Endodermal cell (in vitro differentiated cells): ENCODE data around the gene EEA1. TPM values are rescaled to one million over a fixed set of nuclear protein-coding genes. Genes with fewer than 3 reads are reported as not detected.

Experiments
- DNase-seq: peaks from one replicate; pipeline ENCODE4 v3.0.0-alpha.2; 2017
- H3K27ac ChIP-seq: 2 replicates; pipeline ENCODE4 v1.5.1; 2013; ENCODE audit warnings: mild to moderate bottlenecking, low read depth, low read length, moderate library complexity
- H3K27me3 ChIP-seq: 2 replicates; pipeline ENCODE4 v1.6.1; 2013; ENCODE audit warnings: mild to moderate bottlenecking, low read length, moderate library complexity; ENCODE audit not compliant: insufficient read depth, control insufficient read depth, poor library complexity, severe bottlenecking
- H3K36me3 ChIP-seq: 2 replicates; pipeline ENCODE4 v1.7.0; 2013; ENCODE audit warnings: mild to moderate bottlenecking, low read length, moderate library complexity; ENCODE audit not compliant: control insufficient read depth, insufficient read depth
- H3K4me1 ChIP-seq: one replicate; pipeline ENCODE4 v1.7.0; 2013; ENCODE audit warnings: low read length; ENCODE audit not compliant: control insufficient read depth, insufficient read depth
- H3K4me3 ChIP-seq: 2 replicates; pipeline ENCODE4 v1.5.1; 2013; ENCODE audit warnings: mild to moderate bottlenecking, low read length, moderate library complexity
- H3K9ac ChIP-seq: 2 replicates; pipeline ENCODE4 v1.6.1; 2013; ENCODE audit warnings: mild to moderate bottlenecking, low read length, moderate library complexity; ENCODE audit not compliant: poor library complexity, severe bottlenecking; ENCODE audit errors: extremely low read depth
- H3K9me3 ChIP-seq: 2 replicates; pipeline ENCODE4 v1.6.1; 2013; ENCODE audit warnings: mild to moderate bottlenecking, low read length, moderate library complexity; ENCODE audit not compliant: control insufficient read depth
- H3K27ac Mint-ChIP-seq: 2 replicates; pipeline ENCODE4 v1.8.0; 2020; ENCODE audit warnings: mixed read lengths
- H3K27me3 Mint-ChIP-seq: 2 replicates; pipeline ENCODE4 v1.8.0; 2021; ENCODE audit warnings: mild to moderate bottlenecking, mixed read lengths; ENCODE audit not compliant: insufficient read depth
- H3K36me3 Mint-ChIP-seq: 2 replicates; pipeline ENCODE4 v1.8.0; 2020; ENCODE audit warnings: low read depth, mixed read lengths
- H3K4me1 Mint-ChIP-seq: 2 replicates; pipeline ENCODE4 v1.8.0; 2020; ENCODE audit warnings: mixed read lengths
- H3K4me3 Mint-ChIP-seq: 2 replicates; pipeline ENCODE4 v1.8.0; 2020; ENCODE audit warnings: mild to moderate bottlenecking, moderate library complexity, mixed read lengths
- H3K9me3 Mint-ChIP-seq: 2 replicates; pipeline ENCODE4 v1.8.0; 2020; ENCODE audit warnings: mild to moderate bottlenecking, mixed read lengths
- WGBS, 2 experiments: methylation state at CpG; one replicate each; pipeline versions ENCODE4 v1.1.5 to v1.1.7; 2013; ENCODE audit warnings: missing lambda C conversion rate in 2 of 2, mixed read lengths in 1 of 2; ENCODE audit not compliant: insufficient coverage in 1 of 2, insufficient read length in 1 of 2; 5-methylcytosine and 5-hydroxymethylcytosine counted together
- total RNA-seq, 2 donors: library from RNA; stranded (reverse); fragmentation: NEBNext Ultra II Directional in 1 of 2; extraction: Animal tissue kit (Norgen Biotek cat#: 25700) in 1 of 2; gene quantifications; 2 replicates in 1 of 2; 3 replicates in 1 of 2; pipeline ENCODE4 v1.2.1, GENCODE V29; 2021
- TF ChIP-seq, protein P1 (sequence below): fragments of 200-600 bp; sonication (generic); conservative IDR thresholded peaks from 2 replicates; pipeline ENCODE4 v1.5.0; 2021; ENCODE audit warnings: antibody characterized with exemption, mild to moderate bottlenecking

Gene EEA1
- total RNA-seq, 2 donors from 2014 or later = 28.2 to 32.5 TPM

DNA sequence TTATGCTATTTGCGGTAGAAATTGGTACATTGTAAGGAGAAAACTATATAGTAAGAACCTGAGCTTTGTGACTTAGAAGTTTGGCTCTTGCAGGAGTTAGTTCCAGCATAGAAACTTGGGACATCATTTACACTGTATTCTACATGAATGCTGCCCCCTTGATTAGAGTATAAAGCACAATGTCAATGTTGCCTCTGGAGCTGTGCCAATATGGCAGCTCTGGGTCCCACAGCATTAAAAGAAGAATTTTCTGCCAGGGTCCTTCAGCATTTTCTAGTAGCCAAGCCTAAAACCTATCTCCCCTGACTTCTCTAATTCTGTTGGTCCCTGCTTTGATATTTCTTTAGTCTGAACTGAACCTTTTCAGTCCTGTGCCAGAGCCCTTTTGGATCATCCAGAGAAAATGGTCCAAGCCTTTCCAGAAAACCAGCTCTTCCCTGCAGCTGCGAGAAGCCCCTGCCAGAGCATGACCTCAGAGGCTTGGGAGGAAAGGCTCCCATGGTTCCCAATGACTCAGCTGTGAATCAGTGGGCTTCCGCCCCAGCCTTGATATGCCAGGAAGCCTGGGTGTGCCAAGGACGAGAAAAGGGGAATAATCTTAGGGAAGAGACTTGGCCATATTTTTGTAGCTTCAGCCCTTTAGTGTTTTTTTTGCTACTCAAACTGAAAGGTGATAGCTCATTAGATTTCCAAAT, 183.1 kb downstream of the EEA1 start:
- Mint-ChIP-seq H3K4me1 (no peaks in the 10 kb centered on the region), H3K27me3 (no peaks in the 10 kb centered on the region), H3K4me3 (no peak overlapping the region), H3K36me3 (no peaks in the 10 kb centered on the region), H3K9me3 (no peaks in the 10 kb centered on the region), H3K27ac (no peak overlapping the region)
- Histone ChIP-seq H3K4me3 (no peak overlapping the region), H3K36me3 (no peaks in the 10 kb centered on the region), H3K9me3 (no peaks in the 10 kb centered on the region), H3K27ac (no peak overlapping the region), H3K4me1 (no peaks in the 10 kb centered on the region), H3K9ac (no peak overlapping the region), H3K27me3 (no peaks in the 10 kb centered on the region)
- TF ChIP-seq, protein P1, sequence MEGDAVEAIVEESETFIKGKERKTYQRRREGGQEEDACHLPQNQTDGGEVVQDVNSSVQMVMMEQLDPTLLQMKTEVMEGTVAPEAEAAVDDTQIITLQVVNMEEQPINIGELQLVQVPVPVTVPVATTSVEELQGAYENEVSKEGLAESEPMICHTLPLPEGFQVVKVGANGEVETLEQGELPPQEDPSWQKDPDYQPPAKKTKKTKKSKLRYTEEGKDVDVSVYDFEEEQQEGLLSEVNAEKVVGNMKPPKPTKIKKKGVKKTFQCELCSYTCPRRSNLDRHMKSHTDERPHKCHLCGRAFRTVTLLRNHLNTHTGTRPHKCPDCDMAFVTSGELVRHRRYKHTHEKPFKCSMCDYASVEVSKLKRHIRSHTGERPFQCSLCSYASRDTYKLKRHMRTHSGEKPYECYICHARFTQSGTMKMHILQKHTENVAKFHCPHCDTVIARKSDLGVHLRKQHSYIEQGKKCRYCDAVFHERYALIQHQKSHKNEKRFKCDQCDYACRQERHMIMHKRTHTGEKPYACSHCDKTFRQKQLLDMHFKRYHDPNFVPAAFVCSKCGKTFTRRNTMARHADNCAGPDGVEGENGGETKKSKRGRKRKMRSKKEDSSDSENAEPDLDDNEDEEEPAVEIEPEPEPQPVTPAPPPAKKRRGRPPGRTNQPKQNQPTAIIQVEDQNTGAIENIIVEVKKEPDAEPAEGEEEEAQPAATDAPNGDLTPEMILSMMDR = no peak
- no peak for DNase-seq
- 94 to 96% methylated on average over 3 to 4 of the region's 4 CpGs for WGBS, 2 experiments

- H3K9ac ChIP-seq = no peak overlapping the region
- H3K4me3 ChIP-seq = no peak overlapping the region
- Mint-ChIP-seq H3K36me3 (no peaks in the 10 kb centered on the region), H3K9me3 (no peaks in the 10 kb centered on the region), H3K27ac (no peak overlapping the region), H3K4me3 (no peak overlapping the region), H3K27me3 (no peaks in the 10 kb centered on the region), H3K4me1 (no peaks in the 10 kb centered on the region)
- TF ChIP-seq, protein P1 = no peak
- DNase-seq = no peak
- 91 to 92% methylated on average over 2 to 3 of the region's 3 CpGs for WGBS, 2 experiments
- H3K27ac ChIP-seq = no peak overlapping the region
- no peaks in the 10 kb centered on the region for H3K36me3 ChIP-seq
- H3K9me3 ChIP-seq = no peaks in the 10 kb centered on the region
- no peaks in the 10 kb centered on the region for H3K4me1 ChIP-seq
- no peaks in the 10 kb centered on the region for H3K27me3 ChIP-seq
Observed at GRCh38 chr12:92743026-92743425, 186.1 kb downstream of the EEA1 start.

DNA sequence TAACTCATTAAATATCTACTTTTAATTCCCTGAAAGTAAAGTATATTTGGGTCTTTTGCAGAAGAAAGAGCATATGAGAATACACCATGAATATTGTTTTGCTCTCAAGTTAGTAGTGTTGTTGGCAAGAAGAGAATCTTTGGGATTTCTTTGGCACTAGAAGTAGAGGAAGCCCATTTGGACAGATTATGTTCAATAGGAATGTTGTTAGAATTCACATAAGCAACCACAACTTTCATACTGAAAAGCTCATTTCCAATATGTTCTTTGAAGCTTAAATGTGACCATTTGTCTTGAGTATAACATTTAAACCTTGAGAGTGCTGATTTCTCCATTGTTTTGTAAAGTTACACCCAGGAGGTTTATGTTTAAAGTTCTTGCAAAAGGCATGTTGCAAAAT, 188.7 kb downstream of the EEA1 start:
- no peaks in the 10 kb centered on the region for H3K36me3 Mint-ChIP-seq
- TF ChIP-seq, protein P1 = no peak
- DNase-seq = no peak
- no peaks in the 10 kb centered on the region for H3K9me3 Mint-ChIP-seq
- no peaks in the 10 kb centered on the region for H3K4me1 ChIP-seq
- H3K4me3 Mint-ChIP-seq = no peak overlapping the region
- no peak overlapping the region for H3K4me3 ChIP-seq
- no peaks in the 10 kb centered on the region for H3K36me3 ChIP-seq
- no peaks in the 10 kb centered on the region for H3K4me1 Mint-ChIP-seq
- no peaks in the 10 kb centered on the region for H3K27me3 ChIP-seq
- no peaks in the 10 kb centered on the region for H3K9me3 ChIP-seq
- H3K27ac Mint-ChIP-seq = no peak overlapping the region
- H3K9ac ChIP-seq = no peak overlapping the region
- no peaks in the 10 kb centered on the region for H3K27me3 Mint-ChIP-seq
- H3K27ac ChIP-seq = no peak overlapping the region
